HG03558 (cell line): ENCODE results near the gene GNPAT.

Source experiments
- ATAC-seq: cut with Tn5 transposase; IDR thresholded peaks from one replicate; pipeline ENCODE4 v1.9.1; 2021; ENCODE audit warnings: moderate number of reproducible peaks; ENCODE audit not compliant: unreplicated experiment; ENCODE audit errors: extremely low read depth

The GNPAT gene

GRCh38 chr1:231312432-231312788 lies 71.4 kb downstream of the GNPAT start:
- ATAC-seq = no peak

GRCh38 chr1:231313661-231314060 lies 72.6 kb downstream of the GNPAT start:
- ATAC-seq = no peak

- no peak for ATAC-seq
Measured at GRCh38 chr1:231315887-231316286, 74.9 kb downstream of the GNPAT start.

- no peak for ATAC-seq
Measured at GRCh38 chr1:231317306-231318014, 76.4 kb downstream of the GNPAT start.

- no peak for ATAC-seq
Measured at GRCh38 chr1:231318015-231318355, 77.0 kb downstream of the GNPAT start.

GRCh38 chr1:231318568-231318967 lies 77.6 kb downstream of the GNPAT start:
- ATAC-seq = no peak

- ATAC-seq = no peak
Measured at GRCh38 chr1:231319080-231319479, 78.1 kb downstream of the GNPAT start.

- no peak for ATAC-seq
Measured at GRCh38 chr1:231322880-231323530, 82.0 kb downstream of the GNPAT start.

GRCh38 chr1:231324660-231325059 lies 83.6 kb downstream of the GNPAT start:
- ATAC-seq = no peak

GRCh38 chr1:231326248-231326647 lies 85.2 kb downstream of the GNPAT start:
- no peak for ATAC-seq
